Testis (tissue), 3 donors: Measurements from ENCODE around the gene SDCCAG8. TPM values are rescaled to one million over a fixed set of nuclear protein-coding genes. Genes with fewer than 3 reads are reported as not detected.
A peak's percentile ranks its signal among the peaks of the same experiment; 100 is the strongest.

Source experiments
- DNase-seq: peaks from one replicate; pipeline ENCODE4 v3.0.0-alpha.2; 2019
- H3K27ac ChIP-seq, 2 donors: fragments of 200-600 bp; sonication (generic); one replicate each; pipeline ENCODE4 v1.5.1; 2019
- H3K27me3 ChIP-seq: fragments of 200-600 bp; sonication (generic); one replicate; pipeline ENCODE4 v1.5.1; 2019
- H3K36me3 ChIP-seq: fragments of 200-600 bp; sonication (generic); one replicate; pipeline ENCODE4 v1.5.1; 2017; ENCODE audit warnings: low read depth; ENCODE audit errors: missing control alignments
- H3K4me1 ChIP-seq: fragments of 200-600 bp; sonication (generic); one replicate; pipeline ENCODE4 v1.5.1; 2019
- H3K4me3 ChIP-seq, 2 donors: fragments of 200-600 bp; sonication (generic); one replicate each; pipeline ENCODE4 v1.5.1; 2017 to 2019
- H3K9me3 ChIP-seq: fragments of 200-600 bp; sonication (generic); one replicate; pipeline ENCODE4 v1.5.1; 2017
- POLR2A ChIP-seq: fragments of 450-650 bp; IDR thresholded peaks from one replicate; pipeline ENCODE4 v1.6.1; 2017; ENCODE audit warnings: antibody characterized with exemption, mild to moderate bottlenecking, moderate library complexity
- WGBS, 2 donors: methylation state at CpG; one replicate each; pipeline ENCODE4 v1.1.5; 2018; 5-methylcytosine and 5-hydroxymethylcytosine counted together
- intact Hi-C: fragments of 100-400 bp; cut with DNase I; formaldehyde crosslinking; loops from one replicate; pipeline ENCODE4 v1.15.1; 2023; ENCODE audit warnings: low total_unique reads
- polyA plus RNA-seq: library from polyadenylated mRNA; stranded (reverse); fragments of 350-450 nt; fragmentation: Illumina TruSeq; extraction: RNeasy Lipid Tissue Mini Kit (QIAGEN cat#74804); gene quantifications from one replicate; pipeline ENCODE4 v1.2.3, GENCODE V29; 2014; ENCODE audit warnings: low read depth, low replicate concordance; ENCODE audit not compliant: insufficient read depth
- total RNA-seq, 2 donors: library from RNA; depleted of rRNA; stranded (reverse); fragments of >200 nt; gene quantifications; one replicate each; pipeline ENCODE4 v1.2.3, GENCODE V29; 2016
- TF ChIP-seq, protein P1 (sequence below), 3 experiments: fragments of 450-650 bp in 2 of 3; fragments of 200-600 bp in 1 of 3; sonication (generic) in 1 of 3; IDR thresholded peaks; one replicate each; pipeline ENCODE4 v1.5.1; 2016 to 2019; ENCODE audit warnings: antibody characterized with exemption in 3 of 3, mild to moderate bottlenecking in 2 of 3, moderate library complexity in 1 of 3

The SDCCAG8 gene
- total and polyA plus RNA-seq, 3 donors from 2014 or later = 21.9 to 45.4 (median 40.6) TPM

DNA sequence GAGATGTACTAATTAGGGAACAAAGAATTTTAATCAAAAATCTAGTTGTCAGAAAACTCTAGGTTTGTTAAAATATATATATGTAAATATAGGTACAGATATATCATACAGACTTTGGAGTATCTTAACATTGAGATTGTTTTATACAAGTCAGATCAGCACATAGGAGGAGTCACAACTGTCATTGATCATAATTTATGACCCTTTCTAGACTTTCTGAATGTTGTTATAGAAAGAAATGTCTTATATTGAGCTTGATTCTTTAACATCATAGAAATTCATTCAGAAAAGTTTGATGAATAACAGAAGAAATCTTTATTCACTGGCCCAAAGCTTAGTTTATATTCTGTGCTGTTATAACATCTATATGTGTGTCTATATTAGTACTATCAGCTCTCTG, 185.8 kb downstream of the SDCCAG8 start:
- no peak overlapping the region for H3K4me3 ChIP-seq
- intact Hi-C loops = no loop called here
- H3K27ac ChIP-seq = no peak overlapping the region
- no peak for DNase-seq
- TF ChIP-seq, protein P1, sequence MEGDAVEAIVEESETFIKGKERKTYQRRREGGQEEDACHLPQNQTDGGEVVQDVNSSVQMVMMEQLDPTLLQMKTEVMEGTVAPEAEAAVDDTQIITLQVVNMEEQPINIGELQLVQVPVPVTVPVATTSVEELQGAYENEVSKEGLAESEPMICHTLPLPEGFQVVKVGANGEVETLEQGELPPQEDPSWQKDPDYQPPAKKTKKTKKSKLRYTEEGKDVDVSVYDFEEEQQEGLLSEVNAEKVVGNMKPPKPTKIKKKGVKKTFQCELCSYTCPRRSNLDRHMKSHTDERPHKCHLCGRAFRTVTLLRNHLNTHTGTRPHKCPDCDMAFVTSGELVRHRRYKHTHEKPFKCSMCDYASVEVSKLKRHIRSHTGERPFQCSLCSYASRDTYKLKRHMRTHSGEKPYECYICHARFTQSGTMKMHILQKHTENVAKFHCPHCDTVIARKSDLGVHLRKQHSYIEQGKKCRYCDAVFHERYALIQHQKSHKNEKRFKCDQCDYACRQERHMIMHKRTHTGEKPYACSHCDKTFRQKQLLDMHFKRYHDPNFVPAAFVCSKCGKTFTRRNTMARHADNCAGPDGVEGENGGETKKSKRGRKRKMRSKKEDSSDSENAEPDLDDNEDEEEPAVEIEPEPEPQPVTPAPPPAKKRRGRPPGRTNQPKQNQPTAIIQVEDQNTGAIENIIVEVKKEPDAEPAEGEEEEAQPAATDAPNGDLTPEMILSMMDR (IDR thresholded peaks at IDR 0.05) = no peak
- TF ChIP-seq POLR2A = no peak
- no peaks in the 10 kb centered on the region for H3K9me3 ChIP-seq
- no peaks in the 10 kb centered on the region for H3K27me3 ChIP-seq
- no peaks in the 10 kb centered on the region for H3K4me1 ChIP-seq
- no peaks in the 10 kb centered on the region for H3K36me3 ChIP-seq

- Histone ChIP-seq H3K36me3 (no peaks in the 10 kb centered on the region), H3K4me1 (no peaks in the 10 kb centered on the region), H3K4me3 (no peak overlapping the region), H3K27ac (no peak overlapping the region), H3K27me3 (no peaks in the 10 kb centered on the region), H3K9me3 (no peaks in the 10 kb centered on the region)
- intact Hi-C loops = no loop called here
- DNase-seq = no peak
- no peak for TF ChIP-seq POLR2A
- TF ChIP-seq, protein P1 (IDR thresholded peaks at IDR 0.05) = no peak
- 64 to 73% methylated on average over 4 of the region's 4 CpGs for WGBS, 2 donors
These were observed 187.7 kb downstream of the SDCCAG8 start for GRCh38 chr1:243443557-243443956.

DNA sequence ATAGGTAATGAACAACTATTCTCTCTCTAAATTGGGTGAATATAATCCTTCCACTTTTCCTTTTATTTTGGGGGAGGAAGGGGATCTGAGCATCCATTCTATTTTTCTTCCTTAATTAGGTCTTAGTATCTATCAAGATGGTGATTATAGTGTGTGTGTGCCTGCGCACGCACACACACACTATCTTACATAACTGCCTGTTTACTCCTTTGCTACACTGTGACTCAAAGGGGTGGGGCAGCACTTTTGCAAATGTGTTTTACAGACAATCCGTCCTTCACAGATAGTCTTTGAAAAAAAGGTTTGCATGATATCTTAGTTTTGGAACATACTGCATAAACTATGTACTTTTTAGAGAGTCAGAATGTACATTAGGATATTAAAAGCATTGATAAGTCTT, 191.5 kb downstream of the SDCCAG8 start:
- 52 to 64% methylated on average over 3 of the region's 3 CpGs for WGBS, 2 donors
- TF ChIP-seq, protein P1 (IDR thresholded peaks at IDR 0.05) = no peak
- no peak for TF ChIP-seq POLR2A
- Histone ChIP-seq H3K27me3 (no peaks in the 10 kb centered on the region), H3K9me3 (no peaks in the 10 kb centered on the region), H3K4me1 (no peaks in the 10 kb centered on the region), H3K27ac (no peak overlapping the region), H3K36me3 (no peaks in the 10 kb centered on the region), H3K4me3 (no peak overlapping the region)
- intact Hi-C loops = no loop called here
- peak; percentile 47 for DNase-seq

DNA sequence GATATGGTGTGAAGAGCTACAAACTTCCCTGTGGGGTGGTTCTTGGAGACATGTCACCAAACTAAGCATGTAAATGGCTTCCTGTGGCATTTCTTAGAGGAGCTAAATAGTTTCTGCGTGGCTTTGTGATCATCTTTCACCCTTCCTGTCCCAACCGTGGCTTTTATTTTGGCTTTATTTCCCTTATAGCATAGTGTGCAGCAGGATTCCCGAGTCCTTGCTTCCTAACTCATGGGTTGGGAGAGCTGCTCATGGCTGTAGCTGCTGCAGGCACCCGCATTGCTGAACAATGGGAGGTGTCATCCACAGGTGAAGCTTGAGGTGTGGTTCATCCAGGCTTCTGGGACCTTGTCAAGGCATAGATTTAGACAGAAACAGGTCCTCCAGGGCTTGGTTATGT, 192.0 kb downstream of the SDCCAG8 start:
- no peaks in the 10 kb centered on the region for H3K4me1 ChIP-seq
- no peaks in the 10 kb centered on the region for H3K36me3 ChIP-seq
- H3K4me3 ChIP-seq = no peak overlapping the region
- H3K9me3 ChIP-seq = no peaks in the 10 kb centered on the region
- H3K27ac ChIP-seq = no peak overlapping the region
- TF ChIP-seq POLR2A = no peak
- TF ChIP-seq, protein P1 (IDR thresholded peaks at IDR 0.05) = no peak
- WGBS, 2 donors = 64 to 65% methylated on average over 4 of the region's 4 CpGs
- DNase-seq = no peak
- intact Hi-C loops = no loop called here
- H3K27me3 ChIP-seq = no peaks in the 10 kb centered on the region

DNA sequence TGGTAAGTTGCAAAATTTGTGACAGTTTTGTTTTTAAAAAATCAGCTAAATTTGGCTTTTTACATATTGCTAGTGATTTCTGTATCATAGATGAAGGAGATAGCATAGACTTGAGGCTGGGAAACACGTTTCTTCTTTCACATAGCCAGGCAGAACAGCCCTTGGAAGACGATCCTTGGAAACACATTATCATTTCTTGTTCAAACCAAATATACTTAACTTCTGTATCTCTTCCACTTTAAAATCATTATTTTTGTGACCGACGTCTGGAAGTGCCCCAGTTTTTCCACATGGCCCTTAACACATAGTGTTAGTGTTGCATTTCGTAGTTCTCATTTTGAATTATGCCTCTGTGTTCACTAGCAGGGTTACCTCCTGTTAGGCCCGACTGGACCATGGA, 193.5 kb downstream of the SDCCAG8 start:
- no peak for TF ChIP-seq POLR2A
- TF ChIP-seq, protein P1 (IDR thresholded peaks at IDR 0.05) = no peak
- Histone ChIP-seq H3K4me3 (no peak overlapping the region), H3K36me3 (no peaks in the 10 kb centered on the region), H3K27ac (no peak overlapping the region), H3K27me3 (no peaks in the 10 kb centered on the region), H3K9me3 (no peaks in the 10 kb centered on the region), H3K4me1 (no peaks in the 10 kb centered on the region)
- DNase-seq = no peak
- WGBS, 2 donors = 75 to 91% methylated on average over 6 of the region's 6 CpGs
- intact Hi-C loops = no loop called here
